D341Med (cell line): ENCODE measurements around the gene CMTM5.
A peak's percentile ranks its signal among the peaks of the same experiment; 100 is the strongest.
"Not testable (repeated sequence)": the region's sequence is repeated elsewhere in the genome, so short reads cannot be mapped to it uniquely, and the experiment has no call there.

Experiments used
- DNase-seq: peaks from one replicate; pipeline ENCODE4 v3.0.0; 2012; ENCODE audit warnings: low spot score

CMTM5 gene

GRCh38 chr14:23378612-23379220 lies 1.9 kb downstream of the CMTM5 start:
- no peak for DNase-seq

GRCh38 chr14:23379366-23380196 lies 2.7 kb downstream of the CMTM5 start:
- peak; percentile 89 for DNase-seq

GRCh38 chr14:23380197-23380914 lies 3.5 kb downstream of the CMTM5 start:
- no peak for DNase-seq

GRCh38 chr14:23380976-23381375 lies 4.1 kb downstream of the CMTM5 start:
- DNase-seq, result no peak

- DNase-seq, result no peak
Measured at GRCh38 chr14:23381871-23382270, 5.0 kb downstream of the CMTM5 start.

- no peak for DNase-seq
Measured at GRCh38 chr14:23382276-23382675, 5.4 kb downstream of the CMTM5 start.

- DNase-seq, result no peak
Measured at GRCh38 chr14:23382731-23383440, 6.0 kb downstream of the CMTM5 start.

GRCh38 chr14:23384364-23385080 lies 7.7 kb downstream of the CMTM5 start:
- no peak for DNase-seq

- DNase-seq, result no peak
Measured at GRCh38 chr14:23385244-23385641, 8.4 kb downstream of the CMTM5 start.

GRCh38 chr14:23385642-23386265 lies 8.9 kb downstream of the CMTM5 start:
- no peak for DNase-seq

GRCh38 chr14:23386266-23386657 lies 9.4 kb downstream of the CMTM5 start:
- DNase-seq, result not testable (repeated sequence)

GRCh38 chr14:23386999-23387398 lies 10.2 kb downstream of the CMTM5 start:
- no peak for DNase-seq

GRCh38 chr14:23387916-23388882 lies 11.4 kb downstream of the CMTM5 start:
- no peak for DNase-seq

GRCh38 chr14:23388996-23389395 lies 12.2 kb downstream of the CMTM5 start:
- no peak for DNase-seq

- DNase-seq, result no peak
Measured at GRCh38 chr14:23389396-23389795, 12.6 kb downstream of the CMTM5 start.

GRCh38 chr14:23389871-23390270 lies 13.0 kb downstream of the CMTM5 start:
- DNase-seq, result not testable (repeated sequence)

GRCh38 chr14:23392613-23393012 lies 15.8 kb downstream of the CMTM5 start:
- no peak for DNase-seq

- no peak for DNase-seq
Measured at GRCh38 chr14:23396126-23396525, 19.3 kb downstream of the CMTM5 start.

- no peak for DNase-seq
Measured at GRCh38 chr14:23396781-23397407, 20.0 kb downstream of the CMTM5 start.

- DNase-seq, result no peak
Measured at GRCh38 chr14:23398348-23398747, 21.5 kb downstream of the CMTM5 start.
